ENCODE results near the gene CSE1L. TPM values are rescaled to one million over a fixed set of nuclear protein-coding genes. Genes with fewer than 3 reads are reported as not detected.

CSE1L gene
- total RNA-seq, 1 donor, result 114 TPM

DNA sequence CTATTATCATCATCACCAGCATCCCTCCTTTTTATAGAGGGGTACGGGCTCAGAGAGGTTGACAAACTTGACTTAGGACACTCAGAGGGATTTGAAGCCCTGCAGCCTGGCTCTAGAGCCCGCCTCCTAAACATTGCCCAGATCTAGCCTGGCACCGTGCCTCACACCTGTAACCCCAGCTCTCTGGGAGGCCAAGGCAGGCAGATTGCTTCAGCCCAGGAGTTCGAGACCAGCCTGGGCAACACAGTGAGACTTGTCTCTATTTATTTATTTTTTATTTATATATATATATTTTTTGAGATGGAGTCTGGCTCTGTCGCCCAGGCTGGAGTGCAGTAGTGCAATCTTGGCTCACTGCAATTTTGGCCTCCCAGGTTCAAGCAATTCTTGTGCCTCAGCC is 6.3 kb upstream of the CSE1L start:
- H3K4me3 ChIP-seq (ENCODE audit: low read depth, low read length), result no peak overlapping the region
- DNase-seq (ENCODE audit: low read depth), result no peak
- TF ChIP-seq, protein P1, sequence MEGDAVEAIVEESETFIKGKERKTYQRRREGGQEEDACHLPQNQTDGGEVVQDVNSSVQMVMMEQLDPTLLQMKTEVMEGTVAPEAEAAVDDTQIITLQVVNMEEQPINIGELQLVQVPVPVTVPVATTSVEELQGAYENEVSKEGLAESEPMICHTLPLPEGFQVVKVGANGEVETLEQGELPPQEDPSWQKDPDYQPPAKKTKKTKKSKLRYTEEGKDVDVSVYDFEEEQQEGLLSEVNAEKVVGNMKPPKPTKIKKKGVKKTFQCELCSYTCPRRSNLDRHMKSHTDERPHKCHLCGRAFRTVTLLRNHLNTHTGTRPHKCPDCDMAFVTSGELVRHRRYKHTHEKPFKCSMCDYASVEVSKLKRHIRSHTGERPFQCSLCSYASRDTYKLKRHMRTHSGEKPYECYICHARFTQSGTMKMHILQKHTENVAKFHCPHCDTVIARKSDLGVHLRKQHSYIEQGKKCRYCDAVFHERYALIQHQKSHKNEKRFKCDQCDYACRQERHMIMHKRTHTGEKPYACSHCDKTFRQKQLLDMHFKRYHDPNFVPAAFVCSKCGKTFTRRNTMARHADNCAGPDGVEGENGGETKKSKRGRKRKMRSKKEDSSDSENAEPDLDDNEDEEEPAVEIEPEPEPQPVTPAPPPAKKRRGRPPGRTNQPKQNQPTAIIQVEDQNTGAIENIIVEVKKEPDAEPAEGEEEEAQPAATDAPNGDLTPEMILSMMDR (IDR thresholded peaks at IDR 0.05; ENCODE audit: insufficient read depth, low read depth, low read length), result no peak

DNA sequence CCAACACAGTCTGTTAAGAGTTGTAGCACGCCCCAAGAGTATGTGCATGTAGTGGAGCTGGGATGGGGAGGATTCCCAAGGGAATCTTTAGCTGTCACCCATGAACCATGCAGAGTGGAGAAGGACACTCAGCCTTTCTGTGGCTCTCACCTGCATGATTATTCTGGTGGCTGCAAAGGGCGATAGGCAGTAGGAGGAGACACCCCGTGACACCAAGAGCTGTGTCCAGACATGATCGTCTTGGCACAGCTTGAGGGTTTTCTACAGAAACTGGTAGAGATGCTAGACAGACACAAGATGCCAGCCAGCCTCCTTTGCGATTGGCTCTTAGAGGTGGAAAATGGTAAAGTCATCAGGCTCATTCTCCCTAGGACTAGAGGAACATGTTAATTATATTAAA is 3.1 kb upstream of the CSE1L start:
- H3K4me3 ChIP-seq (ENCODE audit: low read depth, low read length), result no peak overlapping the region
- DNase-seq (ENCODE audit: low read depth), result no peak

DNA sequence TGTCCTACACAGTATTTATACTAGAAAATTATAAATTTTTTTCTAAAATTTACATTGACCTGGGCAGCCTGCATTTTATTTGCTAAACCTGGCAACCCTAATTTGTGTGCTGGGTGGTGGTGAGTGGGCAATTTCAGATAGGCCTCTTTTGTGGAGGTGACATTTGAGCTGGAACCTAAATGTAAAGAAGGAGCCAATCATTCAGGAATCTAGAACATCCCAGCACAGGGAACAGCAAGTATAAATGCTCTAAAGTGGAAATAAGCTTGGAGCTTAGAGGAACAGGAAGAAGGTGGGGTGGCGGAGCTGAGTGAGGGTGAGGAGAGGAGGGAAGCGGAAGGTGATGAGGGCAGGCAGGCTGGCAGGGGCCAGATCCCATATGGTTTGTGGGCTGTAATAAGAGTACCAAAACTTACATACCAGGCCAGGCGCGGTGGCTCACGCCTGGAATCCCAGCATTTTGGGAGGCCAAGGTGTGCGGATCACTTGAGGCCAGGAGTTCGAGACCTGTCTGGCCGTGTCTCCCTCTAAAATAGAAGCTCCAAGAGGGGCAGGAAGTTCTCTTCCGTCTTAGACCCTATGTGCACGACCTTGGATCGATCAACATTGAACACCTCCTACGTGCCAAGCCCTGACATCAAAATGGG is 549 bp upstream of the CSE1L start:
- H3K4me3 ChIP-seq (ENCODE audit: low read depth, low read length), result peak overlapping the region; percentile 81
- TF ChIP-seq, protein P1 (IDR thresholded peaks at IDR 0.05; ENCODE audit: insufficient read depth, low read depth, low read length), result no peak
- DNase-seq (ENCODE audit: low read depth), result no peak

More for the DNA sequence above, 3.1 kb upstream of the CSE1L start:
- TF ChIP-seq, protein P1 (IDR thresholded peaks at IDR 0.05; ENCODE audit: insufficient read depth, low read depth, low read length), result no peak

DNA sequence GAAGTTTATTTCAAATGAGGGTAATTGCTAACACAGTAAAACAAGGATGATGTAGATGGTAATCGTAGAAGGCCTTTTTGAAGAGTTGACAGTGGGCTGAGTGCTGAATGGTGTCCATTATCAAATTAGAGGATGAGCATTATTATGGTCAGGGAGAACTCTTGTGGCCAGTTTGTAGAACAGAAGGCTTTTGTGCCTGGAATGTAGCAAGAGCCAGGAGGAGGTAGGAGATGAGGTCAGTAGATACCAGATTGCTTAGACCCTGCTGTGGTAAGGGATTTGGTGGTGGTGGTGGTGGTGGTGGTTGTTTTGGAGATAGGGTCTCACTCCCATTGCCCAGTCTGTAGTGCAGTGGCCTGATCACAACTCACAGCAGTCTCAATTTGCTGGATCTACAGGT is 6.2 kb downstream of the CSE1L start:
- no peak for DNase-seq (ENCODE audit: low read depth)
- TF ChIP-seq, protein P1 (IDR thresholded peaks at IDR 0.05; ENCODE audit: insufficient read depth, low read depth, low read length), result no peak

DNA sequence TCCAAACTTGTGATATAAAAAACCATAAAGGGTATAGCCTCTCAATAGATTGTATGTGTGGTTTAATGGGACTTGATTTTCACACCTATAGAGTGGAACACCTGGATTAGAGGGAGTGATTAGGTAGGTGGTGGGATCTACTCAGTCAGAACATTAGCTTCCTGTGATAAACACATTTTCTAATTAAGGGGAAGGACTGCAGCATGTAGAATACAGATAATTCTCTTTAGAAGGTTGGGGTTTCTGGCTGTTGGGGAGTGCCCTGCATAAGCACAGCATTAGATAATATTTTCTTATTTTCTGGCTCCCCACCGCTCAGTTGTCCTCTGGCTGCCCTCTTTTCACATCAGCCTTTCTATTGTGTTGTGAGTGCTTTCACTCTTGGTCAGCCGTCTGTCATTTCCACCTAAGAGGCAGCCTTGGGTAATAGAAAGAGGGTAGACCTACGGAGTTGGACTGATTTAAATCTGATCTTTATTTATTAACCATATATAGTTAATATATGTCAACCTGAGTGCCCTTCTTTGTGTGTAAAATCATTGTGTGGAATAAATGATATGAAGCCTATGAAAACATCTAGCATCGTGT is 8.0 kb downstream of the CSE1L start:
- TF ChIP-seq, protein P1 (IDR thresholded peaks at IDR 0.05; ENCODE audit: insufficient read depth, low read depth, low read length), result no peak
- DNase-seq (ENCODE audit: low read depth), result no peak

More for the DNA sequence above, 6.2 kb downstream of the CSE1L start:
- no peak overlapping the region for H3K4me3 ChIP-seq (ENCODE audit: low read depth, low read length)

DNA sequence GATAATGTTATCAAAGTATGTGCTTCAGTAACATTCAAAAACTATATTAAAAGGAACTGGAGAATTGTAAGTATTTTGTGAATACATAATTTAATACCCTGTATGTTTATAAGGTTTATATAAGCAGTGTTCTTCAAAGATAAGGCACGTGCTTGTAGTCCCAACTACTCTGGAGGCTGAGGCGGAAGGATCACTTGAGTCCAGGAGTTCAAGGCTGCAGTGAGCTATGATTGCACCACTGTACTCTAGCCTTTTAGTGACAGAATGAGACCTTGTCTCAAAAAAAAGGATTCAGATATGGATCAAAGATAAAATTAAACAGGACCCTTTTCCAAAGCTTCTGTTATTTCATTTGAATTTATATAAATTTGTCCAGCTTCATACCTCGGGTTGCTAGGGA is 17.2 kb downstream of the CSE1L start:
- TF ChIP-seq, protein P1 (IDR thresholded peaks at IDR 0.05; ENCODE audit: insufficient read depth, low read depth, low read length), result no peak
- DNase-seq (ENCODE audit: low read depth), result no peak
- H3K4me3 ChIP-seq (ENCODE audit: low read depth, low read length), result no peak overlapping the region

More for the DNA sequence above, 8.0 kb downstream of the CSE1L start:
- no peak overlapping the region for H3K4me3 ChIP-seq (ENCODE audit: low read depth, low read length)
